ENCODE results near the gene TRPC3. TPM values are rescaled to one million over a fixed set of nuclear protein-coding genes. Genes with fewer than 3 reads are reported as not detected.
A peak's percentile ranks its signal among the peaks of the same experiment; 100 is the strongest.

TRPC3 gene
- total RNA-seq, 1 donor from 2014 or later: 0.98 TPM

GRCh38 chr4:121885115-121885514 is 66.7 kb downstream of the TRPC3 start:
- no peak for ATAC-seq
- intact Hi-C loops (cut with DNase I): no loop called here
- DNase-seq (ENCODE audit: low spot score): no peak

GRCh38 chr4:121881158-121881557 is 70.7 kb downstream of the TRPC3 start:
- DNase-seq (ENCODE audit: low spot score) (no peak), ATAC-seq (no peak)
- intact Hi-C loops (cut with DNase I): no loop called here

- no peak for ATAC-seq
- no peak for DNase-seq (ENCODE audit: low spot score)
- intact Hi-C loops (cut with DNase I): no loop called here
Measured at GRCh38 chr4:121879135-121879534, 72.7 kb downstream of the TRPC3 start.

GRCh38 chr4:121877041-121877773 is 74.7 kb downstream of the TRPC3 start:
- no peak for DNase-seq (ENCODE audit: low spot score)
- ATAC-seq: no peak
- intact Hi-C loops (cut with DNase I): no loop called here

GRCh38 chr4:121876070-121876469 is 75.8 kb downstream of the TRPC3 start:
- DNase-seq (ENCODE audit: low spot score) (no peak), ATAC-seq (no peak)
- intact Hi-C loops (cut with DNase I): no loop called here

GRCh38 chr4:121875652-121876051 is 76.2 kb downstream of the TRPC3 start:
- DNase-seq (ENCODE audit: low spot score) (no peak), ATAC-seq (no peak)
- intact Hi-C loops (cut with DNase I): no loop called here

GRCh38 chr4:121873604-121874003 is 78.3 kb downstream of the TRPC3 start:
- ATAC-seq: no peak
- intact Hi-C loops (cut with DNase I): loop anchor here (5.0 kb wide), 1 partner anchor 976 kb away; no protein-coding TSS in a partner anchor
- DNase-seq (ENCODE audit: low spot score): no peak

GRCh38 chr4:121869841-121870822 is 81.7 kb downstream of the TRPC3 start, which contains the start of gene BBS7:
BBS7 (minus strand) TSS chr4:121870474; CDS start chr4:121870313, 161 bp downstream.
- peak; percentile 100 for ATAC-seq
- intact Hi-C loops (cut with DNase I): loop anchor here (5.0 kb wide), 1 partner anchor 973 kb away; no protein-coding TSS in a partner anchor
- peak; percentile 99 for DNase-seq (ENCODE audit: low spot score)

GRCh38 chr4:121863799-121864198 is 88.1 kb downstream of the TRPC3 start:
- intact Hi-C loops (cut with DNase I): no loop called here
- no peak for ATAC-seq
- DNase-seq (ENCODE audit: low spot score): no peak

- intact Hi-C loops (cut with DNase I): no loop called here
- DNase-seq (ENCODE audit: low spot score) (no peak), ATAC-seq (no peak)
Measured at GRCh38 chr4:121861426-121861825, 90.4 kb downstream of the TRPC3 start.

GRCh38 chr4:121860121-121860520 is 91.7 kb downstream of the TRPC3 start:
- ATAC-seq (no peak), DNase-seq (ENCODE audit: low spot score) (no peak)
- intact Hi-C loops (cut with DNase I): no loop called here

- intact Hi-C loops (cut with DNase I): no loop called here
- DNase-seq (ENCODE audit: low spot score) (no peak), ATAC-seq (no peak)
Measured at GRCh38 chr4:121851354-121851753, 100.5 kb downstream of the TRPC3 start.

- DNase-seq (ENCODE audit: low spot score): no peak
- ATAC-seq: no peak
- intact Hi-C loops (cut with DNase I): no loop called here
Measured at GRCh38 chr4:121846662-121847061, 105.2 kb downstream of the TRPC3 start.

- DNase-seq (ENCODE audit: low spot score) (no peak), ATAC-seq (no peak)
- intact Hi-C loops (cut with DNase I): no loop called here
Measured at GRCh38 chr4:121842862-121843261, 109.0 kb downstream of the TRPC3 start.

- intact Hi-C loops (cut with DNase I): no loop called here
- ATAC-seq: no peak
- no peak for DNase-seq (ENCODE audit: low spot score)
Measured at GRCh38 chr4:121838136-121838535, 113.7 kb downstream of the TRPC3 start.

- intact Hi-C loops (cut with DNase I): no loop called here
- ATAC-seq (no peak), DNase-seq (ENCODE audit: low spot score) (no peak)
Measured at GRCh38 chr4:121829511-121829910, 122.3 kb downstream of the TRPC3 start.

Data from sciatic nerve (tissue), 2 donors.